ENCODE results near the gene CCL5. TPM values are rescaled to one million over a fixed set of nuclear protein-coding genes. Genes with fewer than 3 reads are reported as not detected.

Gene CCL5
- total RNA-seq, 4 donors from 2014 or later, result 5.5 to 10.7 (median 6.0) TPM

GRCh38 chr17:35876534-35876933, 3.6 kb downstream of the CCL5 start:
- DNase-seq (ENCODE audit: low spot score), result no peak
- ATAC-seq (ENCODE audit: low FRiP score), result no peak
- TF ChIP-seq CTCF (IDR thresholded peaks at IDR 0.05), result no peak

- ATAC-seq (ENCODE audit: low FRiP score) (no peak), DNase-seq (ENCODE audit: low spot score) (no peak)
- no peak for TF ChIP-seq CTCF (IDR thresholded peaks at IDR 0.05)
Observed at GRCh38 chr17:35875800-35876139, 4.4 kb downstream of the CCL5 start.

GRCh38 chr17:35875072-35875799, 4.9 kb downstream of the CCL5 start:
- no peak for ATAC-seq (ENCODE audit: low FRiP score)
- TF ChIP-seq CTCF (IDR thresholded peaks at IDR 0.05), result no peak

GRCh38 chr17:35872196-35872980, 7.8 kb downstream of the CCL5 start:
- ATAC-seq (ENCODE audit: low FRiP score) (no peak), DNase-seq (ENCODE audit: low spot score) (no peak)
- TF ChIP-seq CTCF (IDR thresholded peaks at IDR 0.05), result no peak

More at GRCh38 chr17:35875072-35875799, 4.9 kb downstream of the CCL5 start:
- DNase-seq (ENCODE audit: low spot score), result no peak

GRCh38 chr17:35870906-35871819, 9.0 kb downstream of the CCL5 start:
- ATAC-seq (ENCODE audit: low FRiP score) (no peak), DNase-seq (ENCODE audit: low spot score) (no peak)
- TF ChIP-seq CTCF (IDR thresholded peaks at IDR 0.05), result no peak

- no peak for TF ChIP-seq CTCF (IDR thresholded peaks at IDR 0.05)
- no peak for ATAC-seq (ENCODE audit: low FRiP score)
Observed at GRCh38 chr17:35868737-35869136, 11.4 kb downstream of the CCL5 start, which contains the start of gene HEATR9. Gene HEATR9 (minus strand): TSS chr17:35868891. CDS start chr17:35868742, 149 bp downstream.

More at GRCh38 chr17:35868737-35869136, 11.4 kb downstream of the CCL5 start, which contains the start of gene HEATR9:
- no peak for DNase-seq (ENCODE audit: low spot score)

All from omental fat pad (tissue), 4 donors.